ENCODE measurements around the gene ARL5A.

DNA sequence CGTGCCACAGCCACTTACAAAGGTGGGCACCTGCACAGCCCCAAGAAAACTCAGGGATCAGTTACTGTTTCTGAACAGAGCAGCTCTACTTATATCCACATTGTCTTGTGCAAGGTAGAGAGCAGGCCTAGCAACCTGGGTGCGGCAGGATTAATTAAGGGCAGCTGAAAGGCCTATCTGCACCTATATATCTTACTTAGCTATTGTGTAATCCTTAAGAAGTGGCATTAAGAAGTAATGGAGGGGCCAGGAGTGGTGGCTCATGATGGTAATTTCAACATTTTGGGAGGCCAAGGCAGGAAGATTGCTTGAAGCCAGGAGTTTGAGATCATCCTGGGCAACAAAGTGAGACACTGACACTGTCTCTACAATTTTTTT lies 12.8 kb upstream of the ARL5A start:
- TF ChIP-seq, protein P1, sequence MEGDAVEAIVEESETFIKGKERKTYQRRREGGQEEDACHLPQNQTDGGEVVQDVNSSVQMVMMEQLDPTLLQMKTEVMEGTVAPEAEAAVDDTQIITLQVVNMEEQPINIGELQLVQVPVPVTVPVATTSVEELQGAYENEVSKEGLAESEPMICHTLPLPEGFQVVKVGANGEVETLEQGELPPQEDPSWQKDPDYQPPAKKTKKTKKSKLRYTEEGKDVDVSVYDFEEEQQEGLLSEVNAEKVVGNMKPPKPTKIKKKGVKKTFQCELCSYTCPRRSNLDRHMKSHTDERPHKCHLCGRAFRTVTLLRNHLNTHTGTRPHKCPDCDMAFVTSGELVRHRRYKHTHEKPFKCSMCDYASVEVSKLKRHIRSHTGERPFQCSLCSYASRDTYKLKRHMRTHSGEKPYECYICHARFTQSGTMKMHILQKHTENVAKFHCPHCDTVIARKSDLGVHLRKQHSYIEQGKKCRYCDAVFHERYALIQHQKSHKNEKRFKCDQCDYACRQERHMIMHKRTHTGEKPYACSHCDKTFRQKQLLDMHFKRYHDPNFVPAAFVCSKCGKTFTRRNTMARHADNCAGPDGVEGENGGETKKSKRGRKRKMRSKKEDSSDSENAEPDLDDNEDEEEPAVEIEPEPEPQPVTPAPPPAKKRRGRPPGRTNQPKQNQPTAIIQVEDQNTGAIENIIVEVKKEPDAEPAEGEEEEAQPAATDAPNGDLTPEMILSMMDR (IDR thresholded peaks at IDR 0.05; ENCODE audit: insufficient read depth, low read length) = no peak
- TF ChIP-seq, protein P2, sequence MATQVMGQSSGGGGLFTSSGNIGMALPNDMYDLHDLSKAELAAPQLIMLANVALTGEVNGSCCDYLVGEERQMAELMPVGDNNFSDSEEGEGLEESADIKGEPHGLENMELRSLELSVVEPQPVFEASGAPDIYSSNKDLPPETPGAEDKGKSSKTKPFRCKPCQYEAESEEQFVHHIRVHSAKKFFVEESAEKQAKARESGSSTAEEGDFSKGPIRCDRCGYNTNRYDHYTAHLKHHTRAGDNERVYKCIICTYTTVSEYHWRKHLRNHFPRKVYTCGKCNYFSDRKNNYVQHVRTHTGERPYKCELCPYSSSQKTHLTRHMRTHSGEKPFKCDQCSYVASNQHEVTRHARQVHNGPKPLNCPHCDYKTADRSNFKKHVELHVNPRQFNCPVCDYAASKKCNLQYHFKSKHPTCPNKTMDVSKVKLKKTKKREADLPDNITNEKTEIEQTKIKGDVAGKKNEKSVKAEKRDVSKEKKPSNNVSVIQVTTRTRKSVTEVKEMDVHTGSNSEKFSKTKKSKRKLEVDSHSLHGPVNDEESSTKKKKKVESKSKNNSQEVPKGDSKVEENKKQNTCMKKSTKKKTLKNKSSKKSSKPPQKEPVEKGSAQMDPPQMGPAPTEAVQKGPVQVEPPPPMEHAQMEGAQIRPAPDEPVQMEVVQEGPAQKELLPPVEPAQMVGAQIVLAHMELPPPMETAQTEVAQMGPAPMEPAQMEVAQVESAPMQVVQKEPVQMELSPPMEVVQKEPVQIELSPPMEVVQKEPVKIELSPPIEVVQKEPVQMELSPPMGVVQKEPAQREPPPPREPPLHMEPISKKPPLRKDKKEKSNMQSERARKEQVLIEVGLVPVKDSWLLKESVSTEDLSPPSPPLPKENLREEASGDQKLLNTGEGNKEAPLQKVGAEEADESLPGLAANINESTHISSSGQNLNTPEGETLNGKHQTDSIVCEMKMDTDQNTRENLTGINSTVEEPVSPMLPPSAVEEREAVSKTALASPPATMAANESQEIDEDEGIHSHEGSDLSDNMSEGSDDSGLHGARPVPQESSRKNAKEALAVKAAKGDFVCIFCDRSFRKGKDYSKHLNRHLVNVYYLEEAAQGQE (IDR thresholded peaks at IDR 0.05; ENCODE audit: insufficient replicate concordance, low read depth) = no peak

All from HL-60 (cell line).